GM21825 (cell line): ENCODE measurements around the gene RNF180.
"Not testable (repeated sequence)": the region's sequence is repeated elsewhere in the genome, so short reads cannot be mapped to it uniquely, and the experiment has no call there.

ENCODE experiments used
- ATAC-seq: cut with Tn5 transposase; IDR thresholded peaks from one replicate; pipeline ENCODE4 v1.9.1; 2021; ENCODE audit warnings: mild to moderate bottlenecking, moderate library complexity; ENCODE audit not compliant: unreplicated experiment

Gene RNF180

DNA sequence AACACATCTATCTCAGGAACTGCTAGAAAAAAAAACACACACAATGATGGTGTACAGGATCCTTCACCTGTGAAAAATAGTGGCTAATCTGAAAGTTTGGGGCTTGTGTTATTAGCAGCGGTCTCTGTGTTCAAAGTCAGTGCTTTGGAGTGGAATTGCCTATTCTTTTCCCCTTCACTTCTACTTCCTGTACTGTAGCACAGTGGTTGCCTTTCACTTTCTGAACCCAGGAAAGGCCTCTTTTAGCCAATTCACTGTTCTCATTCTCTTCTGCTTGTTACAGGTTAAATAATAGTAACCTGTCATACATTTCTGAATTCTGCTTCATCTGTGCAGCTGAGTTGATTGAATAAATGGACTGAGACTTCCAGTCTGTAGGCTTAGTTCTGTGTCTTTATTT is 178.9 kb downstream of the RNF180 start:
- ATAC-seq = no peak

DNA sequence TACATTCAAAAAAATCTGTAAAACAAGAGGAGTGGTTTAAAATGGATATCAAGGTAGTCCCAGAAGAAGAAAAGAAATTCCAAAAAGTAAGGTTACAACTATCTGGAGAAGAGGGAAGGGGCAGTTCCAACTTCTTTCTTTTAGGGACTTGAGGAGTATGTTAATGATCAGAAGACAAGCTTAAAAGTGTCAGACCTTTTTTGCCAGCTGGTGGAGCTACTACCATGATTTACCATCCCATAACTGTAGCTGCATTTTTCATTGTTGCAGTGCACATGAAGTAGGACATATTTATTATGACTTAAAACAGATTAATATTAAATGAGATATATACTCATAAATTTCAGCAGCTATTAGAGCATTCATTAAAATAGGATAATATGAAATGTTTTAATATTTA is 181.7 kb downstream of the RNF180 start:
- no peak for ATAC-seq

DNA sequence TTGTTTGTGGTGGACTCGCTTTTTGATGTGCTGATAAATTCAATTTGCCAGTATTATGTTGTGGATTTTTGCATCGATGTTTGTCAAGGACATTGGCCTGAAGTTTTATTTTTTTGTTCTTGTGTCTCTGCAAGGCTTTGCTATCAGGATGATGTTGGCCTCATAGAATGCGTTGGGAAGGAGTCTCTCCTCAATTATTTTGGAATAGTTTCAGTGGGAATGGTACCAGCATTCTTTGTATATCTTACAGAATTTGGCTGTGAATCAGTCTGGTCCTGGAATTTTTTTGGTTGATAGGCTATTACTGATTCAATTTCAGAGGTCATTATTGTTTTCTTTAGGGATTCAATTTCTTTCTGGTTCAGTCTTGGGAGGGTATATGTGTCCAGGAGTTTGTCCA is 198.8 kb downstream of the RNF180 start:
- ATAC-seq = no peak

- ATAC-seq = no peak
Observed at GRCh38 chr5:64384765-64385164, 219.1 kb downstream of the RNF180 start.

GRCh38 chr5:64397552-64397951 is 231.9 kb downstream of the RNF180 start:
- no peak for ATAC-seq

GRCh38 chr5:64398735-64399134 is 233.1 kb downstream of the RNF180 start:
- not testable (repeated sequence) for ATAC-seq

DNA sequence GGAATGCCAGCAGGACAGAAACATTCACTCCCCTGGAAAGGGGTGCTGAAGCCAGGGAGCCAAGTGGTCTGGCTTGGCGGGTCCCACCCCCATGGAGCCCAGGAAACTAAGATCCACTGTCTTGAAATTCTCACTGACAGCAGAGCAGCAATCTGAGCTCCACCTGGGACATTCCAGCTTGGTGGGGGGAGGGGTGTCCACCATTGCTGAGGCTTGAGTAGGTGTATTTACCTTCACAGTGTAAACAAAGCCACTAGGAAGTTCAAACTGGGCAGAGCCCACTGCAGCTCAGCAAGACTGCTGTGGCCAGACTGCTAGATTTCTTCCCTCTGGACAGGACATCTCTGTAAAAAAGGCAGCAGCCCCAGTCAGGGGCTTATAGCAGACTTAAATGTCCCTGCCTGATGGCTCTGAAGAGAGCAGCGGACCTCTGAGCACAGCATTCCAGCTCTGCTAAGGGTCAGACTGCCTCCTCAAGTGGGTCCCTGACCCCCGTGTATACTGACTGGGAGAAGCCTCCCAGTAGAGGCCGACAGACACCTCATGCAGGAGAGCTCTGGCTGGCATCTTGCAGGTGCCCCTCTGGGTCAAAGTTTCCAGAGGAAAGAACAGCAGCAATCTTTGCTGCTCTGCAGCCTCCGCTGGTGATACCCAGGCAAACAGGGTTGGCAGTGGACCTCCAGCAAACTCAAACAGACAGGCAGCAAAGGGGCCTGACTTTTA is 241.6 kb downstream of the RNF180 start:
- not testable (repeated sequence) for ATAC-seq

GRCh38 chr5:64417390-64417789 is 251.7 kb downstream of the RNF180 start:
- ATAC-seq = no peak

GRCh38 chr5:64418013-64418412 is 252.4 kb downstream of the RNF180 start:
- ATAC-seq = no peak
